SKM-1 treated with dmso at 0.1 percent for 144 hours (cell line): ENCODE results near the gene BMERB1.

Experiments used
- DNase-seq: peaks from one replicate; lab custom pipeline; 2025; ENCODE audit not compliant: unreplicated experiment; lab: John Stamatoyannopoulos, UW

Gene BMERB1

DNA sequence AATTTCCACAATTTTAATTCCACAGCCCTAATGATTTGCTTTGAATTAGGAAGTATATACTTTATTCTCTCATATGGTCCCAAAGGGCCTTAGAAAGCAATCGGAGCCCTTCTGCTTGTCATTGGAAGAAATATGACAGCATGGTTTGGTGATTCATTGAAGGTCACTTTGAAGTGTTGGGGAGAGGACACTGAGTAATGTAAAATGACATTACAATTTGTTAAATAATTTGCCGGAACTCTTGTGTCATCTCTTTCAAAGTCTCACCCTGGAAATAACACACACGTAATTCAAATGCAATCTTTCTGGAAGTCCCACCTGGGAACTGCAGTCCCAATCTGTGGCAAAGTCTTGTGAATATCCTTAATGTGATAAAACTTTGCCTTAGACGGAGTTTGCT lies 59.8 kb downstream of the BMERB1 start:
- DNase-seq = no peak

DNA sequence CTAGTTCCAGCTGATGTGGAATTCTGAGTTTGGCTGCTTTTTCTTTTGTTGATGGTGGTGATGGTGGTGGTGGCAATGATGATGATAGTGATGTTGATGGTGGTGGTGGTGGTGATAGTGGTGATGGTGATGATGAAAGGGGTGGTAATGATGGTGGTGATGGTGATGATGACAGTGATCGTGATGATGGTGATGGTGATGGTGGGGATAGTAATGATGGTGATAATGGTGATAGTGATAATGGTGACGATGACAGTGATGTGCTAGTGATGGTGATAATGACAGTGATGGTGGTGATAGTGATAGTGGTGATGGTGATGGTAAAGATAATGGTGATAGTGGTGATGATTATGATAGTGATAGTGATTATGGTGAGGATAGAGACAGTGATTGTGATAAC lies 61.5 kb downstream of the BMERB1 start:
- DNase-seq = no peak

DNA sequence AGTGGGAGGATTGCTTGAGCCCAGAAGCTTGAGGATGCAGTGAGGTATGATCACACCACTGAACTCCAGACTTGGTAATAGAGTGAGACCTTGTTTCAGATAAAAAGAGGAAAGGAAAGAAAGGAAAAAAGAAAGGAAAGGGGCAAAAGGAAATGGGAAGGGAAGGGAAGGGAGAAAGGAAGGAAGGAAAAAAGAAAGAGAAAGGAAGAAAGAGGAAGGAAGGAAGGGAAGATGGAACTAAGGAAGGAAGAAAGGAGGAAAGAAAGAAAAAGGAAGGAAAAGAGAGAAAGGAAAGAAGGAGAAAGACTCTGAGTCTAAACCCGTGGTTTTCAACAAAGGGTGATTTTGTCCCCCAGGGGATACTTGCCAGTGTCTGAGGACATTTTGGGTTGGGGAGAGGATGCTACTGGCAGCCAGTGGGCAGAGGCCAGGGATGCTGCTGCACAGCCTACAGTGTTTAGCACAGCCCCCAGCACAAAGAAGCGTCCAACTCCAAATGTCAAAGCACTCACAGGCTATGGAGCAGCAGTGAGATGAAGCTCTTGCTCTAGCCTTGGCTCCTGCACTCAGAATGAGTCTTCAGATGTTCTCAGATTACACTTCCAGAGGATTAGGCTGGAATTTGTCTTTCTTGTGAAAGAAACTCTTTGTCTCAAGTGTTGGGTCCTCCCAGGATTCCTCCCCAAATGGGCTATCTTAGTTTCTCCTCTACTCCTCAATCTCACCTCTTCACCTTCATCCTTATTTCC lies 64.2 kb downstream of the BMERB1 start:
- no peak for DNase-seq

DNA sequence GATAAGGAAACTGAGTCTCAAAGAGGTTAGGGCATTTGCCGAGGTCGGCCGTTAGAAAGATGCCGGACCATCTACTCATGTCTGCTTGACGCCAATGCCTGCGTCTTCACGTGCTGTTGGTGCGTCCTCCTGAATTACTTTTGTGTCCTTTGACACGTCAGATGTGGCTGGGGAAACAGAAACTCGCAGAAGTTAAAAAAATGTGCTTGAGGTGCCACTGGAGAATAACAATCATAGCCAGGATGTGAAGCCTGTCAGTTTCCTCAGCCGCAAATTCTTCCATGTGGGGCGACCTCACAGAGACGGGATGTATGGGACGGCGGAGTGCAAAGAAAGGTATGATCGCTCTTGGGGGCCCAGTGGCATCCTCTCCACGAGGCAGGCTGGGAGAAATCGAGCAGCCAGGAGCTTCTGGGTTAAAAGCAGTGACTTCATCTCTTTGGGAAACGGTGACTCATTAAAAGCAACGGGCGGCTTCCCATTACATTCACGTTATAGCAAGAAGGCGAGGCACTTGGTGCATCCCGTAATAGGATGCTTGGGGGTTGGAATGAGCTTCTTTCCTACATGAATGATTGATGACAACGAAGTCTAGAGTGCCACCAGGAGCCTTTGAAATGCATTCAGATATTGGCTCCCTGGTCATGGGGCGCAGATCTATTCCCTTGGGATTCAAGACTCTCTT lies 67.8 kb downstream of the BMERB1 start:
- DNase-seq = no peak

DNA sequence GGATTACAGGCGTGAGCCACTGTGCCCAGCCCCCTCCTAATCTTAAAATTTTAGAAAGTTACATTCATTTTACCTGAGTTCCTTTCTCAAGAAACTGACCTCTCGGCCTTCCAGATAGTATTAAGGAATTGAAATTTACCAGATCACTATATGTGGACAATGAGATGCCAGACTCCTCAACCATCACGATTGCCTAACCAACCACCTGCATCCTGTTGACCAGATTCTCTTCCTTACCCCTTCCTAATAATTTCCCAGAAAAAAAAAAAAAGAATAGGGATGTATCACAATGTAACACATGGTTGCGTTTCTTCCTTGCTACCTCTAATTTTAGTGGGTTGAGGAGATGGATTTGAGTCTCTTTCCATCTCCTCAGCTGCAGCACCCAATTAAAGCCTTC lies 72.1 kb downstream of the BMERB1 start:
- DNase-seq = no peak

- DNase-seq = no peak
Observed at GRCh38 chr16:15507301-15507958, 73.0 kb downstream of the BMERB1 start.

DNA sequence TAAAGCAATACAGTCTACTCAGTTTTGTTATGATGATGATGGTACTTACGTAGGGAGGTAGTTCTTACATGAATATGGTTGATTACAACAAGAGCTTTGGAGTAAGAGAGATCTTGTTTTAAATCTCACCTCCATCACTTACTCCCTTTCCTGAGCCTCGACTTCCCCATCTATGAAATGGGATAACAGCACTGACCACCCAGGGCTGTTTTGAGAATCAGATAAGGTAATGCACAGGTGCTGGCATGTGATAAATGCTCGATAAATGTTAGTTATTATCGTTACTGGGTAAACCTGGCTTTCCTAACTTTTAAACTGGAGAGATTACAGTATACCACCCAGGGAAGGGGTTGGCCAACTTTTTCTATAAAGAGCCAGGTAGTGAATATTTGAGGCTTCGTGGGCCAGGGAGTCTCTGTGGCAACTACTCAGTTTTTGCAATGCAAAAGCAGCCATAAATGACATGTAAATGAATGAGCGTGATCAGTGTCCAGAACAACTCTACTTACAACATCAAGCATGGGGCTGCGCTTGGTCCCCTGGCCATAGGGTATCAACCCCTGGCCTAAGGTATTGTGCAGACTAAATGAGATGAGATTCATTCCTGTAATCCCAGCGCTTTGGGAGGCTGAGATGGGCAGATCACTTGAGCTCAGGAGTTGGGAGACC lies 73.7 kb downstream of the BMERB1 start:
- DNase-seq = no peak

DNA sequence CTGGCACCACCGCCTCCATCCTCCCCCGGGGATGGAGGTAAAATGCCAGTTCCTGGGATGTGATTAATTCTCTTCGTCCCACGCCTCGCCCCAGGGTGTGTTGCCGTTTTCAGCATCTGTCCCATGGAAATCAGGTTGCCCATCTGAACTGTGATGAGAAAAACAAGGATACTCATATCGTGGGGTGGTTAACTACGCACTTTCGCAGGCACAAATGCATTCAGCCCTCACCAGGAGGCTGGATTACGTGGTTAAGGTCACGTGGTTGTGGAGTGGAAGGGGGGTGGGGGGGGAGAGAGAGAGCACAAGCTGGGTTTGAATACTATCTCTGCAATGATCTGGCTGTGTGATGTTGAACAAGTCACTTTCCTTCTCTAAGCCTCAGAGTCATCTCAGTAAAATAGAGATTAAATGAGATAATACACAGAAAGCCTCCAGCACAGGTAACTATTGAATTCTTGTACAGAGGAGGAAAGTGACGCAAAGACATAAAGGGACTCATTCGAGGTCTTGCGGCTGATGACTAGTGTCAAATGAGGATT lies 74.7 kb downstream of the BMERB1 start:
- DNase-seq = no peak

DNA sequence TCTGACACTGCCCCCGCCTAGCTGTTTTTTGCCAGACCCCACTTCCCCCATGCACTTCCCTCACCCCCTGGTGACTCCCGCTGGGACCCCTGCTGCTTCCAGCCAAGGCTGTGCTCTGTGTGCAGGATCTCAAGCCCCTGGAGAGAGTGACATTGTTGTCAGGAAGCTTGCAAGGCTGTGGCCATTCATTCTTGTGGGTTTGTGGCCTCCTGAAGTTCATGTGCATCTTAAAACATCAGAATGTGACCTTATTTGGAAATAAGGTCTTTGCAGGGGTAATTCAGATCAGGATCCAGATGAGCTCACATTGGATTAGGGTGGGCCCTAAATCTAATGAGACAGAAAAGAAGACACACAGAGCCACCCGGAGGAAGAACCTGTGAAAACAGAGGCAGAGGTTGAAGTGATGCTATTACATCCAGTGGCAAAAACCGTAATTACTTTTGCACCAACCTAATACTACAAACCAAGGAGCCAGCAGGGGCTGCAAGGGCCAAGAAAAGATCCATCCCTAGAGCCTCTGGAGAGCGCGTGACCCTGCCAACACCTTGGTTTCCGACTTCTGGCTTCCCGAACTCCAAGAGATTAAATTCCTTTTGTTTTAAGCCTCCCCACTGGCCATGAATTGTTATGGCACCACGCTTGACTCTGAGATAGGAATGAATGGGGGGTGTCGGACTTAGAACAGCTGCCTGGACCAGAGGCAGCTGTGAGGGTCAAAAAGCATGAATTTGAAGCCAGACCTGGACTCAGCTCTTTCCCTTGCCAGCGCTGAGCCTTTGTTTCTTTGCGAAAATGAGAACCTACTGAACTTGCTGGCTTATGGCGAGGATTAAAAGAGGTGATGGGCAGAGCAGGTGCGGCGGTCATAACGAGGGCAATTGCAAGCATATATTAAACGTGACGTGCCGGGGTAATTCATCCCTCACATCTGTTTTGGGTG lies 75.5 kb downstream of the BMERB1 start:
- no peak for DNase-seq

- no peak for DNase-seq
Observed at GRCh38 chr16:15510992-15511391, 76.6 kb downstream of the BMERB1 start.

GRCh38 chr16:15511759-15512487 lies 77.5 kb downstream of the BMERB1 start:
- no peak for DNase-seq

- no peak for DNase-seq
Observed at GRCh38 chr16:15513156-15513555, 78.8 kb downstream of the BMERB1 start.

GRCh38 chr16:15515992-15516391 lies 81.6 kb downstream of the BMERB1 start:
- no peak for DNase-seq

DNA sequence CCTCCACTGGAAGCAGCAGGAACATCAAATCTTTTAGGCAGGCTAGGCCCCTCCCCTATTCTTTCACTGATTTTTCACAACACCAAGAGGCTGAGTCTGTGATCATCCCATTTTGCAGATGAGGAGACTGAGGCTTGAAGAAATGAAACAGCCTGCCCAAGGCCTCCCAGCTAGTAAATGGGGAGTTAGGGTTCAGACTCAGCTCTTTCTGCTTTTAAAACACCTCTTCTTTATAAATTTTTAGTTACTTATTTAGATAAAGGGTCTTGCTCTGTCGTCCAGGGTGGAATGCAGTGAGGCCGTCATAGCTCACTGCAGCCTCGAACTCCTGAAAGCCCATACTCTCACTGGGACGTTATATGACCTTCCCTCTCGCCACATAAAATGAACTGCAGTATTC lies 82.2 kb downstream of the BMERB1 start:
- no peak for DNase-seq

DNA sequence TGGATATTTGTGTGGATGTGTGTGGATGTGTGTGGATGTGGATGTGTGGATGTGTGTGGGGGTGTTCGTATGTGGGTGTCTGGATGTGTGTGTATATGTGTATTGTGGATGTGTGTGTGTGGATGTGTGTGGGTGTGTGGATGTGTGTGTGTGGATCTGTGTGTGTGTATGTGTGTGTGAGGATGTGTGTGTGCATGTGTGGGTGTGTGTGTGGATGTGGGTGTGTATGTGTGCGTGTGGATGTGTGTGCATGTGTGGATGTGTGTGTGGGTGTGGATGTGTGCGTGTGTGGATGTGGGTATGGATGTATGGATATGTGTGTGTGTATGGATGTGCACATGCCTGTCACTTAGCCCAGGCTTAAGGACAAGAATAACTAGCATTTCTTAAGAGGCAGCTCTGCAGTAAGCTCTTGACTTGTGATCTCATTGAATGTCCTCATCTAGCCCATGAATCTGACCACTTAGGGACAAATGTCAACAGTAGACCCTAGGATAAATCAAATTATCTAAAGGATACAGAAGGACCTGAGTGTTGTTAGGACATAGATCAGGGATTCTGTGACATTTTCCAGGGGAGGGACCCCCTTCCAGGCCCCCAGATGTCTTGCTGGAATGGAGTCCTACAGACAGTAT lies 83.5 kb downstream of the BMERB1 start:
- DNase-seq = no peak

DNA sequence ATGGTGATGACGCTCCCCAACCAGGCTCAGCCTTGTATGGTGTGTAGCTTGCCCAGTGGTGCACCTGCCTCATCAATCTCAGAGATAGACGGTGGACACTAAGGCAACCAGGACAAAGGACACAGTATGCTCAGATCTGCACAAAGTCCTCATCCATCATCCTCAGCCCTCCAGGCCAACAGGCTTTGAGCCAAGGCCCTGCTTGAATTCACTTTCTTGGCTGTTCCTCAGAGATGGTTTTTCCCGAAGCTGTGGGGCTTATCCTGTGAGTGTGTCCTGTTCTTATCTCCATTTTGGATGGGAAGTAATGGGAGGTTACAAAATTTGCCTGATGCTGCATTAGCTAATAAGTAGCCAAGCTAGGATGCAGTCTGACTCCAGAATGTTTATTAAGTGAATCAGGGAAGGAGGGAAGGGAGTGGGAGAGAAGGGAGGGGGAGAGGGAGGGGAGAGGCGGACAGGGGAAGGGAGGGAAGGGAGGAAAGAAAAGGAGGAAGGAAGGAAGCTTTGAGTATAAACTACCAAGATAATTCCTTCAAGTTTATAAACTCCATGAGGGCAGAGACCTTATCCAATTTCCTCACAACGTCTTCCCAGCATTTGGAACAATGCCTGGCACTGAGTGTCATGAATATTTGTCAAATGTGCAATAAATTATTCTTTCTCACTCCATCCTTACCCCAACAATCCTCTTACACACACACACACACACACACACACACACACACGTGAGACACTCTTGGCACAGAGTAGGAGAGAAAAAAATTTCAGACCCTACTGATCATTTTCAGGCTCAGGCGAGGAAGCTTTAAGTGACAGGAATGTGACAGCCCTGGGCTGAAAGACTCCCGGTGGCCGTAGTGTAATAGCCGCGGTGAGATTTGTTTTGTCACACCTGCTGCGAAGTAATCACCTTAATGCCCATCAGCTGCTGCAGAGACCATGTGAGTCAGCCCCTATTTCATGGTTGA lies 84.3 kb downstream of the BMERB1 start:
- no peak for DNase-seq

DNA sequence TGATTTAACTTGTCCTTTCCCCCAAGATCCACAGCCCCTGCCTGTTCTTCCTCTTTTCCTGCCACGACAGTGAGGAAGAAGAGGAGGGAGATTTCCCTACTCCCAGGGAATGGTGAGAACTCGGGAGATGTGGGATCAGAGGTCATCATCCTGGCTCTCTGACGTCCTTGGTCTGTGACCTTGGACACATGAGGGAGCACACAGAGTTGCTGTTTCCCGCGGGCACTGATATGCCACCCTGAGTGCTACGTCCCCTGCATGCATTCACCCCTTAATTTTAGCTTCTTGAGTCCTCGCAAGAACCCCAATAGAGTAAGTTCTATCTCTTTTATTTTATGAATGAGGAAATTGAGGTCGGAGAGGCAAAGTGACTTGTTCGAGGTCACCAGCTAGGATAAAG lies 85.4 kb downstream of the BMERB1 start:
- DNase-seq = no peak

DNA sequence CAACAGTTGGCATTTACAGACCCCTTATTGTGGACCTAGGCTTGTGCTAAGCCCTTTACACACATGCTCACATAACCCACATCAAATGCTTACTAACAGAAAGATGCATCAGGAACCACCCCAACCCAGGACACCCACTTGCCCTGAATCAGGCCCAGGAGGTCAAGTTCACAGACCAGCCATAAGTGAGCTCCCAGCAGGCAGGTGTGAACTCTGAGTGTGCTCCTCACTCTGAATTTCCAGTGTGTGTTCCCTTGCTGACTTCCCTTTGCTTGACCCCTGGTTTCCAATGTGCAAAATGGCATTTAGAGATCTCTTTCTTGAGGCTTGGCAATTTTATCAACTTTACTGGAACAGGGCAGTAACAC lies 87.0 kb downstream of the BMERB1 start:
- no peak for DNase-seq
